ENCODE measurements around the gene C12orf57. TPM values are rescaled to one million over a fixed set of nuclear protein-coding genes. Genes with fewer than 3 reads are reported as not detected.

The C12orf57 gene
- total and polyA plus RNA-seq, 2 of the 8 experiments (the other 6 are each of a cell fraction or from before 2014, with no cell fraction given), result 174 to 993 TPM

GRCh38 chr12:6952121-6952862, 8.5 kb downstream of the C12orf57 start:
- Histone ChIP-seq H3K79me1 (ENCODE audit: low read depth, low read length) (peaks cover 5% of the 10 kb centered on the region), H2BK120ac (replicated peaks; ENCODE audit: low read depth, low read length) (no peak overlapping the region), H3K56ac (replicated peaks; ENCODE audit: insufficient read length, low read depth, low read length) (no peak overlapping the region), H4K91ac (replicated peaks; ENCODE audit: insufficient read length, low read length) (no peak overlapping the region), H4K20me1 (replicated peaks in 1 of 2; ENCODE audit: control insufficient read depth in 1 of 2, insufficient read depth in 2 of 2, low read length in 2 of 2) (no peaks in the 10 kb centered on the region), H3K4ac (replicated peaks; ENCODE audit: insufficient read length, low read depth, low read length) (no peak overlapping the region), H3K18ac (ENCODE audit: extremely low read depth, low read length) (peak overlapping the region; percentile 48; the same call in 1 of the 2 replicates), H3K4me3 (ENCODE audit: extremely low read depth in 1 of 4, insufficient read depth in 2 of 4, low read depth in 3 of 4, low read length in 4 of 4) (no peak overlapping the region), H4K8ac (ENCODE audit: extremely low read depth, insufficient read depth, low read length) (peak overlapping the region; percentile 41), H3K79me2 (ENCODE audit: control insufficient read depth in 1 of 2, insufficient read depth in 2 of 2, low read length in 2 of 2) (no peaks in the 10 kb centered on the region), H3K4me1 (replicated peaks in 1 of 4; ENCODE audit: control insufficient read depth in 3 of 4, insufficient read depth in 4 of 4, low read length in 3 of 4) (peaks cover 0 to 14% (median 6%) of the 10 kb centered on the region in 4 experiments; a peak in 4 of 7 replicates), H2BK5ac (ENCODE audit: low read depth, low read length) (peak overlapping the region; percentile 52; the same call in 1 of the 2 replicates), H3K14ac (ENCODE audit: insufficient read length) (no peak overlapping the region), H3K4me2 (ENCODE audit: insufficient read depth in 1 of 2, low read depth in 2 of 2, low read length in 2 of 2) (no peak overlapping the region), H2BK15ac (ENCODE audit: low read length) (no peak overlapping the region), H2AFZ (ENCODE audit: low read length) (no peak overlapping the region), H3K9ac (replicated peaks in 1 of 4; ENCODE audit: extremely low read depth in 1 of 4, low read depth in 3 of 4, low read length in 3 of 4) (no peak overlapping the region), H3K36me3 (ENCODE audit: control insufficient read depth in 2 of 4, insufficient read depth in 4 of 4, low read length in 3 of 4) (no peaks in the 10 kb centered on the region), H2AK5ac (ENCODE audit: low read depth, low read length) (no peak overlapping the region), H3K27me3 (replicated peaks in 1 of 4; ENCODE audit: control insufficient read depth in 3 of 4, extremely low read depth in 1 of 4, insufficient read depth in 3 of 4, low read length in 3 of 4) (no peaks in the 10 kb centered on the region), H4K5ac (ENCODE audit: insufficient read length, low read depth, low read length) (no peak overlapping the region), H2BK12ac (ENCODE audit: low read depth, low read length) (no peak overlapping the region), H3K23ac (ENCODE audit: insufficient read length) (no peak overlapping the region), H3K27ac (ENCODE audit: low read depth, low read length) (no peak overlapping the region; the same call in 1 of the 2 replicates), H3K9me3 (ENCODE audit: insufficient read depth in 2 of 2, low read depth in 1 of 2, low read length in 1 of 2) (no peaks in the 10 kb centered on the region), H3K23me2 (ENCODE audit: low read depth, low read length) (no peaks in the 10 kb centered on the region), H2BK20ac (ENCODE audit: low read length) (no peak overlapping the region)
- CTCF ChIA-PET (ENCODE audit: partially characterized antibody), result interaction anchor here (1.0 to 2.9 kb wide), 6 partner anchors 8 to 142 kb away, joined by 3 to 35 read pairs (median 4); partner anchors contain the start of gene C12orf57
- WGBS, 2 experiments (ENCODE audit: extremely low coverage in 1 of 2, insufficient coverage in 1 of 2, insufficient read length in 1 of 2, insufficient replicate concordance in 2 of 2, low coverage in 1 of 2, low lambda C conversion rate in 2 of 2, missing lambda C conversion rate in 1 of 2), result 91% methylated on average over 22 of the region's 22 CpGs; no CpG with 5 or more reads in 1 of the 2 experiments
- POLR2A ChIA-PET (ENCODE audit: partially characterized antibody), result interaction anchor here (2.2 to 44.0 kb wide), 5 partner anchors 9 to 83 kb away, joined by 8 to 1596 read pairs (median 21); partner anchors contain the start of genes ATN1, C12orf57, EMG1 and ENO2
- DNase-seq (ENCODE audit: low read depth in 1 of 2, low spot score in 2 of 2) (no peak), FAIRE-seq (no peak)
- no peak for TF ChIP-seq SIRT6 (IDR thresholded peaks at IDR 0.05; ENCODE audit: low read length)
- TF ChIP-seq CTBP2 (IDR thresholded peaks at IDR 0.05; ENCODE audit: borderline replicate concordance, insufficient read depth, insufficient read length, low read length), result no peak
- TF ChIP-seq TEAD4 (IDR thresholded peaks at IDR 0.05; ENCODE audit: low read depth, low read length), result no peak
- no peak for TF ChIP-seq NANOG (IDR thresholded peaks at IDR 0.05; ENCODE audit: insufficient read depth, low read depth, low read length, poor library complexity, severe bottlenecking)
- no peak for TF ChIP-seq CEBPB (IDR thresholded peaks at IDR 0.05; ENCODE audit: low read depth, low read length)
- no peak for TF ChIP-seq KDM1A (IDR thresholded peaks at IDR 0.05; ENCODE audit: borderline replicate concordance, low read length)
- no peak for TF ChIP-seq HDAC6 (IDR thresholded peaks at IDR 0.05; ENCODE audit: low read depth, low read length)
- TF ChIP-seq JUND (IDR thresholded peaks at IDR 0.05; ENCODE audit: low read length), result no peak
- no peak for TF ChIP-seq NRF1 (IDR thresholded peaks at IDR 0.05; ENCODE audit: low read depth, low read length)
- TF ChIP-seq RNF2 (IDR thresholded peaks at IDR 0.05; ENCODE audit: borderline replicate concordance, low read depth, low read length, missing control alignments, poor library complexity, severe bottlenecking), result no peak
- TF ChIP-seq KDM5A (IDR thresholded peaks at IDR 0.05; ENCODE audit: low read length), result no peak
- no peak for TF ChIP-seq GABPA (IDR thresholded peaks at IDR 0.05; ENCODE audit: borderline replicate concordance, insufficient read depth, low read length)

All from H1 (cell line).